Smooth muscle cell (in vitro differentiated cells): Measurements from ENCODE around the gene LIFR. TPM values are rescaled to one million over a fixed set of nuclear protein-coding genes. Genes with fewer than 3 reads are reported as not detected.

ENCODE experiments used
- DNase-seq: peaks from one replicate; lab custom pipeline; 2025; ENCODE audit not compliant: unreplicated experiment; lab: John Stamatoyannopoulos, UW
- H2AFZ ChIP-seq: fragments of 200-600 bp; sonication (generic); 2 replicates; pipeline ENCODE4 v1.6.0; 2016; ENCODE audit warnings: antibody characterized with exemption, low read depth, mild to moderate bottlenecking
- H3F3A ChIP-seq: fragments of 200-600 bp; sonication (generic); 2 replicates; pipeline ENCODE4 v1.6.0; 2017; ENCODE audit warnings: antibody characterized with exemption, low read depth
- H3K27ac ChIP-seq: fragments of 200-600 bp; sonication (generic); 2 replicates; pipeline ENCODE4 v1.5.1; 2016; ENCODE audit warnings: low read depth, mild to moderate bottlenecking
- H3K27me3 ChIP-seq: fragments of 200-600 bp; sonication (generic); 2 replicates; pipeline ENCODE4 v1.6.1; 2016; ENCODE audit warnings: low read depth, mild to moderate bottlenecking
- H3K36me3 ChIP-seq: fragments of 200-600 bp; sonication (generic); 2 replicates; pipeline ENCODE4 v1.5.1; 2016; ENCODE audit warnings: low read depth
- H3K4me1 ChIP-seq: fragments of 200-600 bp; sonication (generic); 2 replicates; pipeline ENCODE4 v1.5.1; 2016; ENCODE audit warnings: low read depth
- H3K4me2 ChIP-seq: fragments of 200-600 bp; sonication (generic); 2 replicates; pipeline ENCODE4 v1.6.0; 2016; ENCODE audit warnings: mild to moderate bottlenecking
- H3K4me3 ChIP-seq: fragments of 200-600 bp; sonication (generic); 2 replicates; pipeline ENCODE4 v1.5.1; 2016; ENCODE audit warnings: mild to moderate bottlenecking
- H3K79me2 ChIP-seq: fragments of 200-600 bp; sonication (generic); 2 replicates; pipeline ENCODE4 v1.6.0; 2016; ENCODE audit warnings: low read depth, mild to moderate bottlenecking
- H3K9ac ChIP-seq: fragments of 200-600 bp; sonication (generic); 2 replicates; pipeline ENCODE4 v1.6.0; 2016; ENCODE audit warnings: low read depth
- H3K9me3 ChIP-seq: fragments of 200-600 bp; sonication (generic); replicated peaks from 2 replicates; pipeline ENCODE4 v1.5.1; 2016; ENCODE audit warnings: low read depth
- H4K20me1 ChIP-seq: fragments of 200-600 bp; sonication (generic); 2 replicates; pipeline ENCODE4 v1.6.0; 2016; ENCODE audit warnings: low read depth
- WGBS: methylation state at CpG from one replicate; pipeline ENCODE4 v1.1.7; 2016; ENCODE audit warnings: low lambda C conversion rate; 5-methylcytosine and 5-hydroxymethylcytosine counted together
- polyA plus RNA-seq: library from polyadenylated mRNA; unstranded; fragments of >200 nt; fragmentation: Nextera tagmentation; extraction: Ambion mirVana; gene quantifications from 2 replicates; pipeline ENCODE4 v1.2.1, GENCODE V29; 2016
- total RNA-seq: library from RNA; depleted of rRNA; stranded (reverse); fragments of >200 nt; gene quantifications from 2 replicates; pipeline ENCODE4 v1.2.3, GENCODE V29; 2014
- TF ChIP-seq, protein P1 (sequence below): fragments of 200-600 bp; sonication (generic); IDR thresholded peaks from 2 replicates; pipeline ENCODE4 v1.5.1; 2017; ENCODE audit warnings: borderline replicate concordance, mild to moderate bottlenecking, antibody characterized with exemption; ENCODE audit not compliant: insufficient read depth, poor library complexity, severe bottlenecking

The LIFR gene
- total and polyA plus RNA-seq, 2 experiments from 2014 or later, result 14.3 to 29.2 TPM

DNA sequence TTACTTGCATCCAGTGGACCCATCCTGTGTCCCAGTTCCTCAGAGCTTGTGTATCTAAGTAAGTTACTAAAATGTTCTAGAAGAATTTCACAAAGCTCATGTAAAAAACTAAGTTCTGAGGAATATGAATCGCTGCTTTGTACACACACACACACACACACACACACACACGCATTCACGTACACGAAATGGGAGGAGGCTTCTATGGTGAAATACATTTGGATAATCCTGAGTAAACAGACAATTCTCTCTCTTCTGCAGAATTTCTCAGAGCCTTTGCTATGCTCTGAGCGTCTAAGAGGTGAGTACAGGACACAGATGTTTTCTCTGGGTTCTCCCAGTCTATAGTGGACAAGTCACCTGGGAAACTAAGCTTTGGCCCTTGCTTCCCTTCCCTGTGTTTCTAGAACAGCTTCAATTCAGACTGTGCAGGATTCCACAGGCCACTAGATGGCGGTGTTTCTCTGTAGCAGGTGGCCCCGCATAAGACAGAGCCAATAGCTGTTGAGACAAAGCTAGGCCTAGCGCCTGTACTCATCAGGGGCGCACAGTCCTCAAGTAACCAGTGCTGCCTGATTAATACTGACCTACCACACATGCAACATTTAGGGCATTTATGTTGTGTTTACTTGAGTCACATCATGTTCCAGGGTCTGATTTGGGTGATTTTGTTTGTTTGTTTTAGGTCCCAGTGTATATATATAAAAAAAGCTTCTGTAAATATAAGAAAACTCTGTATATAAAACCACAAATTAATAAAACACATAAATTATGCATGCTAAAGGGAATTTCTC is 114.8 kb downstream of the LIFR start:
- 40% methylated on average over 9 of the region's 9 CpGs for WGBS
- Histone ChIP-seq H3K9me3 (no peaks in the 10 kb centered on the region), H3K4me2 (no peak overlapping the region), H3K36me3 (no peaks in the 10 kb centered on the region), H3K4me1 (no peaks in the 10 kb centered on the region), H3K79me2 (no peaks in the 10 kb centered on the region), H3F3A (no peaks in the 10 kb centered on the region), H3K4me3 (no peak overlapping the region), H3K27me3 (no peaks in the 10 kb centered on the region), H3K9ac (no peak overlapping the region), H2AFZ (no peak overlapping the region), H4K20me1 (no peaks in the 10 kb centered on the region), H3K27ac (no peak overlapping the region)
- TF ChIP-seq, protein P1, sequence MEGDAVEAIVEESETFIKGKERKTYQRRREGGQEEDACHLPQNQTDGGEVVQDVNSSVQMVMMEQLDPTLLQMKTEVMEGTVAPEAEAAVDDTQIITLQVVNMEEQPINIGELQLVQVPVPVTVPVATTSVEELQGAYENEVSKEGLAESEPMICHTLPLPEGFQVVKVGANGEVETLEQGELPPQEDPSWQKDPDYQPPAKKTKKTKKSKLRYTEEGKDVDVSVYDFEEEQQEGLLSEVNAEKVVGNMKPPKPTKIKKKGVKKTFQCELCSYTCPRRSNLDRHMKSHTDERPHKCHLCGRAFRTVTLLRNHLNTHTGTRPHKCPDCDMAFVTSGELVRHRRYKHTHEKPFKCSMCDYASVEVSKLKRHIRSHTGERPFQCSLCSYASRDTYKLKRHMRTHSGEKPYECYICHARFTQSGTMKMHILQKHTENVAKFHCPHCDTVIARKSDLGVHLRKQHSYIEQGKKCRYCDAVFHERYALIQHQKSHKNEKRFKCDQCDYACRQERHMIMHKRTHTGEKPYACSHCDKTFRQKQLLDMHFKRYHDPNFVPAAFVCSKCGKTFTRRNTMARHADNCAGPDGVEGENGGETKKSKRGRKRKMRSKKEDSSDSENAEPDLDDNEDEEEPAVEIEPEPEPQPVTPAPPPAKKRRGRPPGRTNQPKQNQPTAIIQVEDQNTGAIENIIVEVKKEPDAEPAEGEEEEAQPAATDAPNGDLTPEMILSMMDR, result peak; percentile 97
- DNase-seq, result peak; percentile 36

DNA sequence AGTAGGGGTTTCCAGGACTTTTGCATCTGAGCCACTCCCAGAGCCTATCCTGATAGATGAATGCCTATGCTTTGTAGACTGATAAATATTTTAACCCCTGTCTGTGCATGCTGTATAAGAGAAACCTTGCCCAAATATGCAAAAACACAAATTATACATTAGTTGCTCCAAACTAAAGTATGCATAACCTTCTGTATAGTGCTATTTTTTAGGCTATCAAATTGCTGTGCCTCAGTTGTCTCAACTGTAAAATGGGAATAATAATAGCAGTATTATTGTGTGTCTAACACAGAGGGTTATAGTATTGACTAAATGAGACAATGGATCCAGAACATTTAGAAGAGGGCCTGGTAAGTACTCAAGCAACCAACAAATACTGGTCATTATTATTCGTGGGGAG is 117.7 kb downstream of the LIFR start:
- no peak overlapping the region for H2AFZ ChIP-seq
- no peaks in the 10 kb centered on the region for H3F3A ChIP-seq
- H3K27me3 ChIP-seq, result no peaks in the 10 kb centered on the region
- DNase-seq, result no peak
- H4K20me1 ChIP-seq, result no peaks in the 10 kb centered on the region
- 100% methylated on average over 1 of the region's 1 CpG for WGBS
- no peaks in the 10 kb centered on the region for H3K4me1 ChIP-seq
- no peaks in the 10 kb centered on the region for H3K36me3 ChIP-seq
- no peaks in the 10 kb centered on the region for H3K79me2 ChIP-seq
- H3K4me3 ChIP-seq, result no peak overlapping the region
- no peak overlapping the region for H3K27ac ChIP-seq
- no peak overlapping the region for H3K4me2 ChIP-seq
- TF ChIP-seq, protein P1, result no peak
- no peaks in the 10 kb centered on the region for H3K9me3 ChIP-seq
- H3K9ac ChIP-seq, result no peak overlapping the region

DNA sequence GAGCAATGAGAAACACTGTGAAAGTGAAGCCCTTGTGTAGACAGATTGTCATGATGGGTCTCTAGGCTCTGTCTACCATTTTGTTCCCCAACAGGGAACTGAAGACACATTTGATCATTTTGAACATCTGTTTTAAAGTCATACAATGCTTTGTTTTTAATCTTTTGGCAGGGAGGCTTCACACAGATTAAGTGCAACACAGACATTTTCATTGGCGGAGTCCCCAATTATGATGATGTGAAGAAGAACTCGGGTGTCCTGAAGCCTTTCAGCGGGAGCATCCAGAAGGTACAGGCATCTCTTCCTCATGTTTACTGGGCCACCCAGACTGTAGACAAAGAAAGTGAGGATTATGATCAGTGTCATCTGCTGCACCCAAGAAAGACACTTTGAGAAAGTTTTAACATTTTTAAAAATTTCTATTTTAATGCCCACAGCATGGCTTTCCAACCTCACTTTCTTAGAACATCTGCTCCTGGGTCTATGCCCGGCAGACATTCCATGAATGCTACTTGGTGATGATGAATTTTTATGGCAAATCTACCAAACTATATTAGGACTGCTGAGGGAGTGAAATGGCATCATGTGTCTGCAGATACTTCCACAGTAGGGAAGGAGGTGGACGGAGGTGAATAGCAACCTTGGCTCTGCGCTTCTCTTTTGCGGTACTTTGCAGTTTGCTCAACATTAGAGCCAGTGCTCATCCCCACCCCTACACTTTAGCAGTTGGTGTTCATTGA is 121.3 kb downstream of the LIFR start:
- H3K79me2 ChIP-seq, result no peaks in the 10 kb centered on the region
- no peaks in the 10 kb centered on the region for H3K4me1 ChIP-seq
- H3K27me3 ChIP-seq, result no peaks in the 10 kb centered on the region
- 96% methylated on average over 7 of the region's 7 CpGs for WGBS
- H3K36me3 ChIP-seq, result no peaks in the 10 kb centered on the region
- H4K20me1 ChIP-seq, result no peaks in the 10 kb centered on the region
- DNase-seq, result no peak
- TF ChIP-seq, protein P1, result no peak
- H3K4me3 ChIP-seq, result no peak overlapping the region
- H3K9ac ChIP-seq, result no peak overlapping the region
- no peak overlapping the region for H2AFZ ChIP-seq
- H3K4me2 ChIP-seq, result no peak overlapping the region
- H3F3A ChIP-seq, result peaks cover 10% of the 10 kb centered on the region
- H3K27ac ChIP-seq, result no peak overlapping the region
- H3K9me3 ChIP-seq, result no peaks in the 10 kb centered on the region
